B cell (primary cell): ENCODE results near the gene PRICKLE3. TPM values are rescaled to one million over a fixed set of nuclear protein-coding genes. Genes with fewer than 3 reads are reported as not detected.

ENCODE experiments used
- ATAC-seq: fragments of 200-7000 bp; cut with Tn5 transposase; one replicate; pipeline ENCODE4 v1.10.0; 2021; ENCODE audit warnings: low read depth, mild to moderate bottlenecking, moderate number of reproducible peaks, moderate library complexity
- CTCF ChIA-PET: fragments of 350-600 bp; sonication (Branson Sonifier 250); formaldehyde crosslinking; loops from one replicate; lab custom pipeline; 2021; ENCODE audit warnings: antibody characterized with exemption, inconsistent platforms; lab: Charles Lee
- POLR2A ChIA-PET: fragments of 350-600 bp; sonication (Branson Sonifier 250); formaldehyde crosslinking; loops from one replicate; lab custom pipeline; 2021; ENCODE audit warnings: antibody characterized with exemption; lab: Charles Lee
- DNase-seq: peaks from one replicate; pipeline ENCODE4 v3.0.0; 2013
- H2AFZ ChIP-seq: 2 replicates; pipeline ENCODE4 v1.6.1; 2012; ENCODE audit warnings: mild to moderate bottlenecking, low read depth, low read length; ENCODE audit not compliant: insufficient read depth, poor library complexity, severe bottlenecking
- H3K27ac ChIP-seq, 2 donors: 1 replicate in 1 of 2; 2 replicates in 1 of 2; pipeline ENCODE4 v1.5.1; 2012 to 2013; ENCODE audit warnings: low read length in 2 of 2, mild to moderate bottlenecking in 2 of 2, moderate library complexity in 1 of 2
- H3K27me3 ChIP-seq, 4 experiments: fragments of 200-600 bp in 1 of 4; sonication (generic) in 1 of 4; replicated peaks in 1 of 4; 1 replicate in 2 of 4; 2 replicates in 2 of 4; pipeline versions ENCODE4 v1.6.1 to v1.7.0; 2013 to 2016; ENCODE audit warnings: low read length in 3 of 4, mild to moderate bottlenecking in 2 of 4, mixed read lengths in 1 of 4, moderate library complexity in 1 of 4; ENCODE audit not compliant: insufficient read depth in 4 of 4, control insufficient read depth in 3 of 4; ENCODE audit errors: control extremely low read depth in 1 of 4
- H3K36me3 ChIP-seq, 2 experiments: replicated peaks in 1 of 2; 1 replicate in 1 of 2; 2 replicates in 1 of 2; pipeline versions ENCODE4 v1.6.1 to v1.7.1; 2013; ENCODE audit warnings: low read length in 1 of 2; ENCODE audit not compliant: insufficient read depth in 2 of 2, control insufficient read depth in 1 of 2; ENCODE audit errors: control extremely low read depth in 1 of 2, extremely low read depth in 1 of 2
- H3K4me1 ChIP-seq, 2 donors: fragments of 200-600 bp in 1 of 2; sonication (generic) in 1 of 2; 1 replicate in 1 of 2; 2 replicates in 1 of 2; pipeline versions ENCODE4 v1.5.1 to v1.6.1; 2013 to 2017; ENCODE audit warnings: low read length in 2 of 2; ENCODE audit not compliant: control insufficient read depth in 2 of 2, insufficient read depth in 2 of 2
- H3K4me2 ChIP-seq: replicated peaks from 2 replicates; pipeline ENCODE3; 2012; ENCODE audit warnings: mild to moderate bottlenecking, low read depth, low read length; ENCODE audit not compliant: poor library complexity, severe bottlenecking
- H3K4me3 ChIP-seq, 5 experiments: fragments of 200-600 bp in 1 of 5; sonication (generic) in 1 of 5; 1 replicate in 3 of 5; 2 replicates in 2 of 5; pipeline versions ENCODE4 v1.5.1 to v1.7.0; 2011 to 2016; ENCODE audit warnings: low read length in 4 of 5, mild to moderate bottlenecking in 4 of 5, low read depth in 2 of 5, control low read depth in 1 of 5, moderate library complexity in 1 of 5; ENCODE audit not compliant: insufficient read depth in 1 of 5; ENCODE audit errors: control extremely low read depth in 1 of 5, extremely low read depth in 1 of 5
- H3K79me2 ChIP-seq: fragments of 200-600 bp; sonication (generic); one replicate; pipeline ENCODE4 v1.6.0; 2016; ENCODE audit warnings: low read length; ENCODE audit not compliant: control insufficient read depth, insufficient read depth
- H3K9ac ChIP-seq: fragments of 200-600 bp; sonication (generic); 2 replicates; pipeline ENCODE4 v1.6.1; 2017; ENCODE audit warnings: mild to moderate bottlenecking, low read length, moderate library complexity
- H3K9me3 ChIP-seq, 3 donors: one replicate each; pipeline versions ENCODE4 v1.6.1 to v1.7.1; 2013; ENCODE audit warnings: low read length in 2 of 3; ENCODE audit not compliant: control insufficient read depth in 2 of 3, insufficient read depth in 1 of 3; ENCODE audit errors: control extremely low read depth in 1 of 3
- H4K20me1 ChIP-seq: 2 replicates; pipeline ENCODE4 v1.6.0; 2012; ENCODE audit warnings: mild to moderate bottlenecking, low read length; ENCODE audit not compliant: insufficient read depth, control insufficient read depth, poor library complexity, severe bottlenecking
- H3K27ac Mint-ChIP-seq: one replicate; pipeline ENCODE4 v1.8.0; 2021; ENCODE audit warnings: mixed read lengths
- H3K27me3 Mint-ChIP-seq: one replicate; pipeline ENCODE4 v1.8.0; 2021; ENCODE audit warnings: mixed read lengths
- H3K4me1 Mint-ChIP-seq: one replicate; pipeline ENCODE4 v1.8.0; 2021; ENCODE audit warnings: mixed read lengths
- H3K4me3 Mint-ChIP-seq: one replicate; pipeline ENCODE4 v1.8.0; 2021; ENCODE audit warnings: mixed read lengths
- H3K9me3 Mint-ChIP-seq: one replicate; pipeline ENCODE4 v1.8.0; 2022; ENCODE audit warnings: mixed read lengths; ENCODE audit not compliant: insufficient read depth
- EZH2 ChIP-seq: IDR thresholded peaks from 2 replicates; pipeline ENCODE4 v1.6.1; 2012; ENCODE audit warnings: borderline replicate concordance, low read depth, mild to moderate bottlenecking, moderate library complexity, low read length; ENCODE audit not compliant: insufficient read depth, poor library complexity, severe bottlenecking
- WGBS: methylation state at CpG from one replicate; pipeline ENCODE4 v1.1.5; 2013; ENCODE audit warnings: missing lambda C conversion rate; ENCODE audit not compliant: insufficient coverage; 5-methylcytosine and 5-hydroxymethylcytosine counted together
- intact Hi-C: fragments of 100-400 bp; cut with micrococcal nuclease; formaldehyde crosslinking; loops from one replicate; pipeline ENCODE4 v1.10.0; 2022
- polyA plus RNA-seq: library from polyadenylated mRNA; depleted of rRNA; stranded (reverse); fragments of >200 nt; gene quantifications from 2 replicates; pipeline ENCODE4 v1.2.3, GENCODE V29; 2012
- total RNA-seq, 2 donors: library from RNA; stranded (reverse); fragments of 120-200 nt in 1 of 2; gene quantifications; 1 replicate in 1 of 2; 2 replicates in 1 of 2; pipeline versions ENCODE4 v1.2.3 to v1.2.4, GENCODE V29; 2013 to 2022
- TF ChIP-seq, protein P1 (sequence below): fragments of 200-600 bp; IDR thresholded peaks from one replicate; pipeline ENCODE4 v1.8.0; 2022; ENCODE audit warnings: antibody characterized with exemption, mild to moderate bottlenecking

The PRICKLE3 gene
- total and polyA plus RNA-seq, 2 donors (not counting 1 experiment from before 2014, with no cell fraction given): 16.2 to 21.0 TPM

DNA sequence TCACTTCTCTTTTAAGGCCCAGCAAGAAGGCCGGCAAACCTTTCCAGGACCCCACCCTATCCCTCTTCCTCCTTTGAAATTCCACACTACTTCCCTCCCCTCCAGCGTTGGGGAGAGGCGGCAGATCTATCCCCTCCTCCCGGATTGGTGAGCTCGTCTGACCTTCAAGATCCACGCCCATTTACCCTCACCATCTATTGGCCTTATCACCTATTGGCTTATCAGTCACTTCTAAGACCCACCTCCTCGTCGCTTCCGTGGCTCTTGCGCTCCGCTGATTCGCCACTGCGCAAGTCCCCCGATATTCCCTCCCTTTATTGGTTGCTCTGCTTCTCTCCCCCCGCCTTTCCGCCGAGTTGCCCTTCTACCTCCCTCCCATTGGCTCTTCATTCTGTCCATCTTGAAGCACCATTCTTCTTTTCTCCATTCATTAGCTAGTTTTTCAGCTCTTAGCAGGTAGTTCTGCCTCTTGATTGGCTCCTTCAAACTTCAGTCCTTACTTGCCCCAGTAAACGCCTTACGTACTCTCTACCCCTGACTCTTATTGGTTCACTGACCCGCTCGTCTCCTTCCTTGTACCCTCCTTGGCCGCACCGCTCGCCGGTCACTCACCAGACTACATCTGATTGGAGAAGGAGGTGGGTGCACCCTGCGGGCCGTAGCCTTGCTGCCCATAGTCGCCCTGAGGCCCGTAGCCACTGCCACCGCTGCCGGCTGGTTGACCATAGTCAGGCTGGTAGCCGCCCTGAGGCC is 4.8 kb upstream of the PRICKLE3 start:
- H3K9me3 Mint-ChIP-seq: no peaks in the 10 kb centered on the region
- Histone ChIP-seq H4K20me1 (no peaks in the 10 kb centered on the region), H3K27ac (peak overlapping the region; percentile 63 to 71), H3K4me1 (peaks cover 0 to 20% of the 10 kb centered on the region in 2 donors), H3K4me3 (peak overlapping the region in 4 of 5 experiments; percentile 62 to 78 (median 70)), H3K36me3 (no peaks in the 10 kb centered on the region), H2AFZ (peak overlapping the region; percentile 72), H3K4me2 (peak overlapping the region; percentile 73), H3K27me3 (no peaks in the 10 kb centered on the region), H3K9ac (peak overlapping the region; percentile 67), H3K9me3 (peaks cover 0 to 3% (median 0%) of the 10 kb centered on the region in 3 donors), H3K79me2 (no peaks in the 10 kb centered on the region)
- peak overlapping the region; percentile 96 for H3K27ac Mint-ChIP-seq
- DNase-seq (peak; percentile 95), ATAC-seq (peak; percentile 84)
- no peaks in the 10 kb centered on the region for H3K27me3 Mint-ChIP-seq
- intact Hi-C loops: loop anchor here (1.0 to 2.0 kb wide), 7 partner anchors 9 to 716 kb away; partner anchors contain the start of genes GPKOW, PPP1R3F and SYP
- 0% methylated on average over 15 of the region's 32 CpGs for WGBS
- POLR2A ChIA-PET: interaction anchor here (0.6 to 3.0 kb wide), 11 partner anchors 10 to 299 kb away, joined by 3 to 13 read pairs (median 3); partner anchors contain the start of genes PLP2 and PPP1R3F
- peak overlapping the region; percentile 95 for H3K4me3 Mint-ChIP-seq
- H3K4me1 Mint-ChIP-seq: peaks cover 28% of the 10 kb centered on the region
- TF ChIP-seq, protein P1, sequence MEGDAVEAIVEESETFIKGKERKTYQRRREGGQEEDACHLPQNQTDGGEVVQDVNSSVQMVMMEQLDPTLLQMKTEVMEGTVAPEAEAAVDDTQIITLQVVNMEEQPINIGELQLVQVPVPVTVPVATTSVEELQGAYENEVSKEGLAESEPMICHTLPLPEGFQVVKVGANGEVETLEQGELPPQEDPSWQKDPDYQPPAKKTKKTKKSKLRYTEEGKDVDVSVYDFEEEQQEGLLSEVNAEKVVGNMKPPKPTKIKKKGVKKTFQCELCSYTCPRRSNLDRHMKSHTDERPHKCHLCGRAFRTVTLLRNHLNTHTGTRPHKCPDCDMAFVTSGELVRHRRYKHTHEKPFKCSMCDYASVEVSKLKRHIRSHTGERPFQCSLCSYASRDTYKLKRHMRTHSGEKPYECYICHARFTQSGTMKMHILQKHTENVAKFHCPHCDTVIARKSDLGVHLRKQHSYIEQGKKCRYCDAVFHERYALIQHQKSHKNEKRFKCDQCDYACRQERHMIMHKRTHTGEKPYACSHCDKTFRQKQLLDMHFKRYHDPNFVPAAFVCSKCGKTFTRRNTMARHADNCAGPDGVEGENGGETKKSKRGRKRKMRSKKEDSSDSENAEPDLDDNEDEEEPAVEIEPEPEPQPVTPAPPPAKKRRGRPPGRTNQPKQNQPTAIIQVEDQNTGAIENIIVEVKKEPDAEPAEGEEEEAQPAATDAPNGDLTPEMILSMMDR: no peak
- no peak for TF ChIP-seq EZH2
- CTCF ChIA-PET: interaction anchor here (0.7 to 2.2 kb wide), 7 partner anchors 19 to 233 kb away, joined by 3 to 10 read pairs (median 3); partner anchors contain the start of gene PLP2
